HG02852 (cell line): ENCODE measurements around the gene ARHGEF28.

ENCODE experiments used
- ATAC-seq: cut with Tn5 transposase; IDR thresholded peaks from one replicate; pipeline ENCODE4 v1.9.1; 2021; ENCODE audit warnings: mild to moderate bottlenecking, moderate library complexity; ENCODE audit not compliant: unreplicated experiment

ARHGEF28 gene

GRCh38 chr5:73654819-73655318, 28.9 kb downstream of the ARHGEF28 start:
- peak; percentile 16 for ATAC-seq

- no peak for ATAC-seq
Measured at GRCh38 chr5:73655521-73656160, 29.6 kb downstream of the ARHGEF28 start.

GRCh38 chr5:73661753-73662152, 35.8 kb downstream of the ARHGEF28 start:
- ATAC-seq: no peak

DNA sequence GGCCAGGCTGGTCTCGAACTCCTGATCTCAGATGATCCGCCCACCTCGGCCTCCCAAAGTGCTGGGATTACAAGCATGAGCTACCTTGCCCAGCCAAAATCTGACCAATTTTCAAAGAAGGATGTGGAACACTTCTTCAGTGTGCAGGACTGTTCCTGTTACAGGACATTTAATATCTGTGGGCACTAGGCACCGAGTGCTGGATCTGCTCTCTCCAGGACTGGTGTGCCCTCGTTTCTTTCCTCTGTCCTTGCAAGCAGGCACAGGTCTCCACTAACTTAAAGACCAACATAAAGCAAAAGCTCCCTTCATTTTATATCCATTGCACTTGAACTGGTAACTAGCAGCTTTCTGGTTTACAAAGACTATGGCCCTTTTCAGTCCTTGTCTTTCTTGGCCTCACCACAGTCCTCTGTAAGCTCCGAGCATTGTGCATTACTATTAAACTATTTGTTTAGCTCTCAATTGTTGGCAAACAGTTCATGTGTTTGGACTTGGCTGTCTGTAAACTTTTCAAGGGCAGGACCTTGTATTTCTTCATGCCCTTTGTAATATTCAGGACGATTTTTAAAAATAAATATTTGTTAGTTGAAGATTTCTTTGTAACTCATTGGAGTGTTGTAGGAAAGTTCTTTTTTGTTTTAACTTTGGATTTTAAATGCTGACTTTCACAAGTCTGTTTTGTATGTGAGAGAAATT, 37.3 kb downstream of the ARHGEF28 start:
- no peak for ATAC-seq

DNA sequence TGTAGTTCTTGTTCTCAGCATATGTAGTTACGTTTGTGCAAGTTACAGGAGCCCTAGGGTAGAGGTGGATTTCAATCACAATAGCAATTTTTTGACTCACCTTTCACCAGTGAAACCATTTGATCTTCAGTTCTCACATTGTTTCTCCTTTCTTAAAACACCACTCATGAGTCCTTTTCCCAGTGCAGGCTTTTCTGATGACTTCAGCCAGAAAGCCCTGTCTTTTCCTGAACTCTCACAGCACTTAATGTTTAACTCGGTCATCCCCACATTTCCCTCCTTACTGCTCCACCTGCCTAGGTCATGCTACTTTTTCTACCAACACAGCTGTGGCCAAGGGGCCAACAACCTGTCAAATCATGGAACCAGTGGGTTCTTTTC, 37.9 kb downstream of the ARHGEF28 start:
- ATAC-seq: peak; percentile 59

DNA sequence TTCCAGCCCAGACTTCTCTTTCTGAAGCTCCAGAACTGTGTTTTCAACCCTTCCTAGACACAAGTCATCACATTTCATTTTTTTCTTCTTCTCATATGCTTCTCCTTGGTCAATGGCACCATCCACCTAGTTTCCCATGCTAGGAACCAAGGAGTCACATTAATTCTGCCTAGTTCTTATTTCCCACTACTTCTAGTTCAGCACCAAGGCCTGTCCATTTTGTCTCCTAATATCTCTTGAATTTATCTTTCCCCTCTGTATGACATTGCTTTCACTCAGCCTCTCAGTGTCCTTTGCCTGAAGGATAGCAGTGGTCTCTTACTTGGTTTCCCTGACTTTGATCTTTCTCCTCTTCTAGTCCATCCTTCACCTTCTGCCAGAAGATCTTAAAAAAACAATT, 38.8 kb downstream of the ARHGEF28 start:
- no peak for ATAC-seq

- no peak for ATAC-seq
Measured at GRCh38 chr5:73666891-73667290, 40.9 kb downstream of the ARHGEF28 start.

GRCh38 chr5:73668017-73668416, 42.0 kb downstream of the ARHGEF28 start:
- ATAC-seq: peak; percentile 52

DNA sequence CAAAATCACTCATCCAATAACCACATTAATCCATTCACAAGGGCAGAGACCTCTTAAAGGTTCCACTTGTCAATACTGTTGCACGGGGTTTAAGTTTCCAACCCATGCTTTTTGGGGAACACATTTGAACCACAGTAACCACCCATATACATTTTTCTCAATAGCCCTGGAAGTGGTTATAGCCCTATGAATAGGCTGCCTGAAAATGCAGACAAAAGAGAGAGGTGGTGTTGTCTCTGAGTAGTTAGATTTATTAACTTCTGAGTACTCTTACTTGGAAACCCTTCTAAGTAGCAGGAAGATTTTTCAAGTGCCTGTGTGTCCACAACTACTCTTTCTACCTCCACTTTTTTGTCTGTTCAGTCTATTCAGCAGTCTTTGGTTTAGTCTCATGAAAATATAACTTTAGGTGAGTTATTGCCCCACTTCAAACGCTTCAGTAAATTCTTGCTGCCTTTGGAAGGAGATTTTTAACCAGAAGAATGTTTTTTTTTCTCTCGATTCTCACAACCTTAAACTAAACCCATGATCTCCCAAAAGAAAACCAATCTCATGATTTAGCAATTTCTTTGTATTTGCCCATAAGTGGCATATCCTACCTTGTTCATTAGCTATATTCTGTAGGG, 42.6 kb downstream of the ARHGEF28 start:
- ATAC-seq: no peak

GRCh38 chr5:73670731-73671130, 44.7 kb downstream of the ARHGEF28 start:
- ATAC-seq: no peak

DNA sequence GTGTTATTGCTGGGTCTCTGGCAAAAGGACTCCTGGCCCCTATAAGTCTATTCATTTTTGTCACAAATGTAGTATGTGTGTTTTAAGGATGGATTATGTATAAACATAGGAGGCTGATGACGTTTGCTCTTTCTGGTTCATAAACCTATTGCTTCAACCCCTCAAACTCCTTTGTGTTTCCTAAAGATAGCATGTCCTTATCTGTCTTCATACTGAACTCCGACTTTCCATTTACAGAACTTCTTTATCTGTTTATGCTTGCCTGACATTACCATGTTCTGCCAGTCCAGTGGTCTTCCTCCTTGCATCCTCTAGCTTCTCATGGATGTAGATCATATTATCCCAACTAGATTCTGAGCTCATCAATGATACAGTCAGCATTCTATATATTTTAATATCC, 46.1 kb downstream of the ARHGEF28 start:
- ATAC-seq: no peak

GRCh38 chr5:73673161-73673591, 47.2 kb downstream of the ARHGEF28 start:
- ATAC-seq: no peak

DNA sequence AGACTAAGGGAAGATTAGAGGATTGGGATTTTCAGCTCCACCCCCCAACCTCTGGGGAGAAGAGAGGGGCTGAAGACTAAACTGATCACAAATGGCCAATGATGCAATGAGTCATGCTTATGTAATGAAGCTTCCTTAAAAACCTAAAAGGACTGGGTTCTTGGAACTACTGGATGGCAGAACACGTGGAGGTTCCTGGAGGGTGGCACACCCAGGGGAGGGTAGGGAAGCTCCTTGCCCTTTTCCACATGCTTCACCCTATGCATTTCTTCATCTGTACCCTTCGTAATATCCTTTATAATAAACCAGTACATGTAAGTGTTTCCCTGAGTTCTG, 48.6 kb downstream of the ARHGEF28 start:
- ATAC-seq: no peak

GRCh38 chr5:73678322-73678740, 52.3 kb downstream of the ARHGEF28 start:
- no peak for ATAC-seq

DNA sequence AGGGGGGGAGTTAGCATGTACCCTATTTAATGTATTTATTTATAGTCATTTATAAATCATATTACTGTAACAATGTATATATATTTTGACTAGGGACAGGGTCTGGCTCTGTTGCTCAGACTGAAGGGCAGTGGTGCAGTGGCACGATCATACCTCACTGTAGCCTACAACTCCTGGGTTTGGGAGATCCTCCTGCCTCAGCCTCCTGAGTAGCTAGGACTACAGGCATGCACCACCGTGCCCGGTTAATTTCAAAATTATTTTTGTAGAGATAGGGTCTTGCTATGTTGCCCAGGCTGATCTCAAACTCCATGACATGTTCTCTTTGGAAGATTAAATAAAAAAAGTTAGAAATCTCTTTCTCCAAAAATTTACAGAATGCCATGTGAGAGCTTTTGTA, 52.8 kb downstream of the ARHGEF28 start:
- ATAC-seq: no peak

DNA sequence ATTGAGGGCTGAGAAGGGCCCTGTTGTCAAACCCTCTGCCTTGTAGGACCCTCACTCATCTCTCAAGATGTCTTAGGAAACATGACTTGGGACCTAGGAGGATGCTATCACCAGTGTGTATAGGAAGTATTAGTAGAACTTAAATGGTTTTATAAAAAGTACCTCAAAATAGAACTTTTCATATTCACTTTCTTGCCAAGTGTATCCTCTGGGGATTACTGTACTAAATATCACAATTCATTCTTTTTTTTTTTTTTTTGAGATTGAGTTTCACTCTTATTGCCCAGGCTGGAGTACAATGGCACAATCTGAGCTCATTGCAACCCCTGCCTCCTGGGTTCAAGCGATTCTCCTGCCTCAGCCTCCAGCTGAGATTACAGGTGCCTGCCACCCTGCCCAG, 56.2 kb downstream of the ARHGEF28 start:
- ATAC-seq: no peak

- ATAC-seq: no peak
Measured at GRCh38 chr5:73684691-73685090, 58.7 kb downstream of the ARHGEF28 start.

GRCh38 chr5:73686912-73687311, 60.9 kb downstream of the ARHGEF28 start:
- ATAC-seq: no peak

DNA sequence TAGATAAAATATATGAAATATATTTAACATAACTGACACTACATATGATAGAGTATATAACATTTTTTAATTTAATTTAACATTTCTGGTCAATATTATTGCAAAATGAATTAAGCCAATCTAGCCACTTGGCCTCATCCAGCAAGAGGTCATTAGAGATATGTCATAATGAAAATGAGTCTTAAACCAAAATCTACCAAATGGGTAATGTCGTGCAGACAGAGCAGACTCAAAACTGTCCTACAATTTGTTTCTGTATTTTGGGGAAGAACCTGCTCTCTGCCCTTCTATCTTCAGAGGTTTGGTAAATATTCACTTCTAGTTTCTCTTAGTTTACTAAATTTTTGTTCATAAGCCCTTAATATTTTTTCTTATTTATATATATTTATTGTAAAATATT, 61.4 kb downstream of the ARHGEF28 start:
- ATAC-seq: peak; percentile 70

- ATAC-seq: no peak
Measured at GRCh38 chr5:73690015-73690414, 64.0 kb downstream of the ARHGEF28 start.

GRCh38 chr5:73691302-73692080, 65.5 kb downstream of the ARHGEF28 start:
- no peak for ATAC-seq
